Effector memory CD8-positive, alpha-beta T cell (primary cell): ENCODE measurements around the gene CNOT1.

Experiments
- ATAC-seq: fragments of 150-1000 bp; cut with Tn5 transposase; replicated peaks from 2 replicates; pipeline ENCODE4 v1.10.0; 2021; ENCODE audit warnings: mild to moderate bottlenecking, moderate library complexity
- DNase-seq, 3 experiments: peaks; one replicate each; pipeline ENCODE4 v3.0.0; 2021
- H3K27ac Mint-ChIP-seq, 2 donors: one replicate each; pipeline ENCODE4 v1.8.0; 2022; ENCODE audit warnings: mild to moderate bottlenecking in 2 of 2, mixed read lengths in 2 of 2, moderate library complexity in 2 of 2
- H3K27me3 Mint-ChIP-seq, 2 donors: one replicate each; pipeline ENCODE4 v1.8.0; 2022; ENCODE audit warnings: mixed read lengths in 2 of 2
- H3K36me3 Mint-ChIP-seq: one replicate; pipeline ENCODE4 v1.8.0; 2022; ENCODE audit warnings: mild to moderate bottlenecking, moderate library complexity, mixed read lengths; ENCODE audit not compliant: insufficient read depth
- H3K4me1 Mint-ChIP-seq, 2 donors: one replicate each; pipeline ENCODE4 v1.8.0; 2022; ENCODE audit warnings: low read depth in 2 of 2, mixed read lengths in 2 of 2
- H3K4me3 Mint-ChIP-seq, 2 donors: one replicate each; pipeline ENCODE4 v1.8.0; 2022; ENCODE audit warnings: mild to moderate bottlenecking in 2 of 2, mixed read lengths in 2 of 2, moderate library complexity in 2 of 2
- H3K9me3 Mint-ChIP-seq, 2 donors: one replicate each; pipeline ENCODE4 v1.8.0; 2022; ENCODE audit warnings: mixed read lengths in 2 of 2

CNOT1 gene

GRCh38 chr16:58506241-58507194 lies 123.1 kb downstream of the CNOT1 start:
- ATAC-seq (peak; percentile 46), DNase-seq (no peak)
- H3K9me3 Mint-ChIP-seq: no peaks in the 10 kb centered on the region
- no peak overlapping the region for H3K4me3 Mint-ChIP-seq
- H3K27ac Mint-ChIP-seq: peak overlapping the region; percentile 29 to 68
- H3K27me3 Mint-ChIP-seq: peaks cover 12 to 28% of the 10 kb centered on the region in 2 donors
- no peaks in the 10 kb centered on the region for H3K36me3 Mint-ChIP-seq
- peaks cover 0 to 10% of the 10 kb centered on the region in 2 donors for H3K4me1 Mint-ChIP-seq

GRCh38 chr16:58503863-58504688 lies 125.5 kb downstream of the CNOT1 start:
- peaks cover 0 to 19% of the 10 kb centered on the region in 2 donors for H3K4me1 Mint-ChIP-seq
- ATAC-seq (no peak), DNase-seq (no peak)

GRCh38 chr16:58503166-58503862 lies 126.3 kb downstream of the CNOT1 start:
- Mint-ChIP-seq H3K4me3 (no peak overlapping the region), H3K9me3 (no peaks in the 10 kb centered on the region), H3K4me1 (peaks cover 0 to 19% of the 10 kb centered on the region in 2 donors), H3K27me3 (peaks cover 28 to 60% of the 10 kb centered on the region in 2 donors), H3K36me3 (no peaks in the 10 kb centered on the region), H3K27ac (no peak overlapping the region)
- DNase-seq: no peak
- no peak for ATAC-seq

More at GRCh38 chr16:58503863-58504688, 125.5 kb downstream of the CNOT1 start:
- no peaks in the 10 kb centered on the region for H3K9me3 Mint-ChIP-seq
- H3K27me3 Mint-ChIP-seq: peaks cover 28 to 52% of the 10 kb centered on the region in 2 donors
- H3K27ac Mint-ChIP-seq: no peak overlapping the region
- H3K36me3 Mint-ChIP-seq: no peaks in the 10 kb centered on the region
- H3K4me3 Mint-ChIP-seq: no peak overlapping the region

GRCh38 chr16:58502217-58502921 lies 127.3 kb downstream of the CNOT1 start:
- no peak overlapping the region for H3K4me3 Mint-ChIP-seq
- H3K27ac Mint-ChIP-seq: no peak overlapping the region
- H3K4me1 Mint-ChIP-seq: peaks cover 0 to 19% of the 10 kb centered on the region in 2 donors
- peaks cover 28 to 69% of the 10 kb centered on the region in 2 donors for H3K27me3 Mint-ChIP-seq
- DNase-seq (no peak), ATAC-seq (no peak)
- H3K9me3 Mint-ChIP-seq: no peaks in the 10 kb centered on the region
- H3K36me3 Mint-ChIP-seq: no peaks in the 10 kb centered on the region

GRCh38 chr16:58501242-58502131 lies 128.1 kb downstream of the CNOT1 start:
- H3K36me3 Mint-ChIP-seq: no peaks in the 10 kb centered on the region
- peaks cover 0 to 11% of the 10 kb centered on the region in 2 donors for H3K4me1 Mint-ChIP-seq
- ATAC-seq (peak; percentile 55), DNase-seq (no peak)
- H3K4me3 Mint-ChIP-seq: peak overlapping the region; percentile 31 to 71
- H3K27ac Mint-ChIP-seq: no peak overlapping the region
- peaks cover 28 to 69% of the 10 kb centered on the region in 2 donors for H3K27me3 Mint-ChIP-seq
- no peaks in the 10 kb centered on the region for H3K9me3 Mint-ChIP-seq

GRCh38 chr16:58500430-58501241 lies 129.0 kb downstream of the CNOT1 start:
- Mint-ChIP-seq H3K36me3 (no peaks in the 10 kb centered on the region), H3K27me3 (peaks cover 28 to 73% of the 10 kb centered on the region in 2 donors), H3K27ac (no peak overlapping the region)

GRCh38 chr16:58499615-58500351 lies 129.8 kb downstream of the CNOT1 start, which contains the start of gene NDRG4:
Gene NDRG4 (plus strand): TSS chr16:58500143. CDS start chr16:58500249, 106 bp downstream.
- H3K4me1 Mint-ChIP-seq: peaks cover 0 to 15% of the 10 kb centered on the region in 2 donors
- H3K4me3 Mint-ChIP-seq: peak within 1 kb of the TSS; percentile 31 to 71
- no peak within 1 kb of the TSS for H3K27ac Mint-ChIP-seq
- H3K27me3 Mint-ChIP-seq: peaks cover 28 to 82% of the 10 kb centered on the region in 2 donors
- ATAC-seq (peak; percentile 56), DNase-seq (no peak)
- no peaks in the 10 kb centered on the region for H3K9me3 Mint-ChIP-seq
- no peaks in the 10 kb centered on the region for H3K36me3 Mint-ChIP-seq

More at GRCh38 chr16:58500430-58501241, 129.0 kb downstream of the CNOT1 start:
- DNase-seq (no peak), ATAC-seq (no peak)
- peak overlapping the region; percentile 31 to 71 for H3K4me3 Mint-ChIP-seq
- H3K4me1 Mint-ChIP-seq: peaks cover 0 to 11% of the 10 kb centered on the region in 2 donors
- H3K9me3 Mint-ChIP-seq: no peaks in the 10 kb centered on the region

- no peak for ATAC-seq
- DNase-seq: no peak
- H3K36me3 Mint-ChIP-seq: no peaks in the 10 kb centered on the region
- peaks cover 0 to 15% of the 10 kb centered on the region in 2 donors for H3K4me1 Mint-ChIP-seq
- H3K9me3 Mint-ChIP-seq: no peaks in the 10 kb centered on the region
- no peak overlapping the region for H3K27ac Mint-ChIP-seq
- peaks cover 28 to 85% of the 10 kb centered on the region in 2 donors for H3K27me3 Mint-ChIP-seq
- no peak overlapping the region for H3K4me3 Mint-ChIP-seq
Measured at GRCh38 chr16:58499092-58499511, 130.5 kb downstream of the CNOT1 start.

- H3K27ac Mint-ChIP-seq: peak overlapping the region; percentile 78 to 79
- DNase-seq: no peak
- no peaks in the 10 kb centered on the region for H3K9me3 Mint-ChIP-seq
- peaks cover 28 to 86% of the 10 kb centered on the region in 2 donors for H3K27me3 Mint-ChIP-seq
- ATAC-seq: no peak
- H3K4me1 Mint-ChIP-seq: peaks cover 0 to 15% of the 10 kb centered on the region in 2 donors
- H3K36me3 Mint-ChIP-seq: no peaks in the 10 kb centered on the region
- H3K4me3 Mint-ChIP-seq: no peak overlapping the region
Measured at GRCh38 chr16:58498341-58499091, 131.1 kb downstream of the CNOT1 start.

GRCh38 chr16:58497935-58498334 lies 131.7 kb downstream of the CNOT1 start:
- Mint-ChIP-seq H3K27ac (peak overlapping the region; percentile 78 to 79), H3K36me3 (no peaks in the 10 kb centered on the region), H3K4me3 (no peak overlapping the region), H3K27me3 (peaks cover 25 to 86% of the 10 kb centered on the region in 2 donors), H3K9me3 (no peaks in the 10 kb centered on the region), H3K4me1 (peaks cover 0 to 15% of the 10 kb centered on the region in 2 donors)
- ATAC-seq: no peak
- no peak for DNase-seq
